AG09309 (cell line): ENCODE results near the gene HLX.

Experiments
- DNase-seq: peaks from one replicate; pipeline ENCODE4 v3.0.0-alpha.2; 2010; ENCODE audit warnings: low read depth
- H3K4me3 ChIP-seq: 2 replicates; pipeline ENCODE4 v1.5.1; 2011; ENCODE audit warnings: mild to moderate bottlenecking, low read depth, low read length, moderate library complexity; ENCODE audit not compliant: control insufficient read depth
- CTCF ChIP-seq: IDR thresholded peaks from 2 replicates; pipeline ENCODE4 v1.5.1; 2011; ENCODE audit warnings: mild to moderate bottlenecking, low read depth, low read length, inconsistent platforms; ENCODE audit not compliant: insufficient read depth, control insufficient read depth; ENCODE audit errors: missing control alignments

HLX gene

GRCh38 chr1:220876511-220877376 is 2.5 kb upstream of the HLX start:
- no peak for TF ChIP-seq CTCF
- DNase-seq = no peak
- H3K4me3 ChIP-seq = no peak overlapping the region

GRCh38 chr1:220877377-220878095 is 1.7 kb upstream of the HLX start:
- TF ChIP-seq CTCF = no peak
- no peak for DNase-seq
- no peak overlapping the region for H3K4me3 ChIP-seq

- no peak for DNase-seq
- H3K4me3 ChIP-seq = peak overlapping the region; percentile 61
- TF ChIP-seq CTCF = no peak
Observed at GRCh38 chr1:220878191-220879075, 810 bp upstream of the HLX start.

GRCh38 chr1:220879509-220880361 is 492 bp downstream of the HLX start:
- DNase-seq = no peak
- TF ChIP-seq CTCF = no peak
- peak overlapping the region; percentile 61 for H3K4me3 ChIP-seq

GRCh38 chr1:220880362-220880670 is 1.1 kb downstream of the HLX start:
- DNase-seq = no peak
- TF ChIP-seq CTCF = no peak
- peak overlapping the region; percentile 61 for H3K4me3 ChIP-seq

- H3K4me3 ChIP-seq = peak overlapping the region; percentile 61
- TF ChIP-seq CTCF = no peak
- DNase-seq = no peak
Observed at GRCh38 chr1:220880726-220881506, 1.7 kb downstream of the HLX start.
